Gastroesophageal sphincter (tissue), 4 donors: ENCODE results near the gene LMTK2. TPM values are rescaled to one million over a fixed set of nuclear protein-coding genes. Genes with fewer than 3 reads are reported as not detected.

Source experiments
- ATAC-seq: fragments of 150-250 bp; one replicate; pipeline ENCODE4 v1.9.1; 2016; ENCODE audit warnings: mild to moderate bottlenecking, moderate library complexity
- H3K27ac ChIP-seq, 4 donors: fragments of 200-600 bp; sonication (generic) in 3 of 4; 1 replicate in 3 of 4; 2 replicates in 1 of 4; pipeline ENCODE4 v1.5.1; 2016 to 2019
- H3K27me3 ChIP-seq: fragments of 200-600 bp; sonication (generic); one replicate; pipeline ENCODE4 v1.5.1; 2019
- H3K36me3 ChIP-seq, 2 donors: fragments of 200-600 bp; sonication (generic); one replicate each; pipeline ENCODE4 v1.5.1; 2019; ENCODE audit warnings: control low read depth in 1 of 2
- H3K4me1 ChIP-seq, 3 donors: fragments of 200-600 bp; sonication (generic); 1 replicate in 2 of 3; 2 replicates in 1 of 3; pipeline ENCODE4 v1.5.1; 2016 to 2019; ENCODE audit warnings: control low read depth in 2 of 3
- H3K4me3 ChIP-seq, 2 donors: fragments of 200-600 bp; sonication (generic); one replicate each; pipeline ENCODE4 v1.5.1; 2019; ENCODE audit warnings: mild to moderate bottlenecking in 1 of 2, moderate library complexity in 1 of 2
- H3K9me3 ChIP-seq, 3 donors: fragments of 200-600 bp; sonication (generic); one replicate each; pipeline ENCODE4 v1.5.1; 2017 to 2019; ENCODE audit warnings: control low read depth in 2 of 3
- EP300 ChIP-seq: sonication (generic); formaldehyde crosslinking; IDR thresholded peaks from one replicate; pipeline ENCODE4 v1.6.1; 2017; ENCODE audit warnings: antibody characterized with exemption, mild to moderate bottlenecking
- POLR2A ChIP-seq, 2 donors: fragments of 450-650 bp; IDR thresholded peaks; one replicate each; pipeline ENCODE4 v1.6.1; 2017; ENCODE audit warnings: antibody characterized with exemption in 2 of 2, mild to moderate bottlenecking in 2 of 2, moderate library complexity in 1 of 2
- POLR2AphosphoS5 ChIP-seq: sonication (generic); formaldehyde crosslinking; IDR thresholded peaks from one replicate; pipeline ENCODE4 v1.6.1; 2017; ENCODE audit warnings: antibody characterized with exemption
- WGBS, 2 donors: methylation state at CpG; one replicate each; pipeline ENCODE4 v1.1.5; 2018; ENCODE audit warnings: low coverage in 1 of 2; 5-methylcytosine and 5-hydroxymethylcytosine counted together
- total RNA-seq, 4 donors: library from RNA; depleted of rRNA; stranded (reverse); fragments of >200 nt; gene quantifications; one replicate each; pipeline ENCODE4 v1.1.0, GENCODE V29; 2016
- TF ChIP-seq, protein P1 (sequence below), 4 experiments: fragments of 200-600 bp in 2 of 4; fragments of 450-650 bp in 2 of 4; sonication (generic) in 1 of 4; IDR thresholded peaks; one replicate each; pipeline ENCODE4 v1.5.1; 2017 to 2019; ENCODE audit warnings: antibody characterized with exemption in 4 of 4, mild to moderate bottlenecking in 2 of 4, moderate library complexity in 2 of 4

The LMTK2 gene
- total RNA-seq, 4 donors from 2014 or later = 16.0 to 34.5 (median 22.1) TPM

GRCh38 chr7:98229991-98230745, 123.5 kb downstream of the LMTK2 start:
- Histone ChIP-seq H3K27me3 (no peaks in the 10 kb centered on the region), H3K4me1 (no peaks in the 10 kb centered on the region), H3K36me3 (peaks cover 0 to 92% of the 10 kb centered on the region in 2 donors), H3K9me3 (no peaks in the 10 kb centered on the region), H3K4me3 (no peak overlapping the region), H3K27ac (no peak overlapping the region)
- ATAC-seq = no peak
- TF ChIP-seq, protein P1, sequence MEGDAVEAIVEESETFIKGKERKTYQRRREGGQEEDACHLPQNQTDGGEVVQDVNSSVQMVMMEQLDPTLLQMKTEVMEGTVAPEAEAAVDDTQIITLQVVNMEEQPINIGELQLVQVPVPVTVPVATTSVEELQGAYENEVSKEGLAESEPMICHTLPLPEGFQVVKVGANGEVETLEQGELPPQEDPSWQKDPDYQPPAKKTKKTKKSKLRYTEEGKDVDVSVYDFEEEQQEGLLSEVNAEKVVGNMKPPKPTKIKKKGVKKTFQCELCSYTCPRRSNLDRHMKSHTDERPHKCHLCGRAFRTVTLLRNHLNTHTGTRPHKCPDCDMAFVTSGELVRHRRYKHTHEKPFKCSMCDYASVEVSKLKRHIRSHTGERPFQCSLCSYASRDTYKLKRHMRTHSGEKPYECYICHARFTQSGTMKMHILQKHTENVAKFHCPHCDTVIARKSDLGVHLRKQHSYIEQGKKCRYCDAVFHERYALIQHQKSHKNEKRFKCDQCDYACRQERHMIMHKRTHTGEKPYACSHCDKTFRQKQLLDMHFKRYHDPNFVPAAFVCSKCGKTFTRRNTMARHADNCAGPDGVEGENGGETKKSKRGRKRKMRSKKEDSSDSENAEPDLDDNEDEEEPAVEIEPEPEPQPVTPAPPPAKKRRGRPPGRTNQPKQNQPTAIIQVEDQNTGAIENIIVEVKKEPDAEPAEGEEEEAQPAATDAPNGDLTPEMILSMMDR (IDR thresholded peaks at IDR 0.05) = no peak
- no peak for TF ChIP-seq POLR2AphosphoS5
- no peak for TF ChIP-seq POLR2A (IDR thresholded peaks at IDR 0.05)
- WGBS, 2 donors = 83 to 86% methylated on average over 5 to 8 of the region's 17 CpGs

- TF ChIP-seq POLR2AphosphoS5 = no peak
- TF ChIP-seq, protein P1 (IDR thresholded peaks at IDR 0.05) = no peak
- no peak for TF ChIP-seq EP300
- no peak for TF ChIP-seq POLR2A (IDR thresholded peaks at IDR 0.05)
- ATAC-seq = no peak
- Histone ChIP-seq H3K27me3 (no peaks in the 10 kb centered on the region), H3K4me1 (no peaks in the 10 kb centered on the region), H3K27ac (no peak overlapping the region), H3K4me3 (no peak overlapping the region), H3K36me3 (peaks cover 0 to 87% of the 10 kb centered on the region in 2 donors), H3K9me3 (no peaks in the 10 kb centered on the region)
- 80 to 97% methylated on average over 1 to 9 of the region's 30 CpGs for WGBS, 2 donors
Measured at GRCh38 chr7:98230746-98231471, 124.2 kb downstream of the LMTK2 start.

- Histone ChIP-seq H3K9me3 (no peaks in the 10 kb centered on the region), H3K27me3 (no peaks in the 10 kb centered on the region), H3K27ac (no peak overlapping the region), H3K4me3 (no peak overlapping the region), H3K36me3 (peaks cover 0 to 87% of the 10 kb centered on the region in 2 donors), H3K4me1 (no peaks in the 10 kb centered on the region)
- TF ChIP-seq POLR2AphosphoS5 = no peak
- TF ChIP-seq, protein P1 (IDR thresholded peaks at IDR 0.05) = no peak
- TF ChIP-seq POLR2A (IDR thresholded peaks at IDR 0.05) = no peak
- WGBS, 2 donors = no CpG with 5 or more reads among the region's 25 CpGs
- no peak for ATAC-seq
Measured at GRCh38 chr7:98231493-98232262, 125.0 kb downstream of the LMTK2 start.

GRCh38 chr7:98232263-98232585, 125.6 kb downstream of the LMTK2 start:
- WGBS, 2 donors = no CpG with 5 or more reads among the region's 8 CpGs
- no peaks in the 10 kb centered on the region for H3K9me3 ChIP-seq
- no peak for ATAC-seq
- H3K4me3 ChIP-seq = no peak overlapping the region
- TF ChIP-seq EP300 = no peak
- no peak for TF ChIP-seq POLR2AphosphoS5
- TF ChIP-seq, protein P1 (IDR thresholded peaks at IDR 0.05) = no peak
- TF ChIP-seq POLR2A (IDR thresholded peaks at IDR 0.05) = no peak
- H3K27ac ChIP-seq = no peak overlapping the region
- H3K27me3 ChIP-seq = no peaks in the 10 kb centered on the region
- no peaks in the 10 kb centered on the region for H3K4me1 ChIP-seq
- H3K36me3 ChIP-seq = peaks cover 0 to 87% of the 10 kb centered on the region in 2 donors
